Middle frontal gyrus (tissue), 1 donor: ENCODE data around the gene L3MBTL4.

Source experiments
- DNase-seq: peaks from one replicate; pipeline ENCODE4 v3.0.0-alpha.2; 2015; ENCODE audit warnings: low spot score; ENCODE audit errors: extremely low spot score

The L3MBTL4 gene

DNA sequence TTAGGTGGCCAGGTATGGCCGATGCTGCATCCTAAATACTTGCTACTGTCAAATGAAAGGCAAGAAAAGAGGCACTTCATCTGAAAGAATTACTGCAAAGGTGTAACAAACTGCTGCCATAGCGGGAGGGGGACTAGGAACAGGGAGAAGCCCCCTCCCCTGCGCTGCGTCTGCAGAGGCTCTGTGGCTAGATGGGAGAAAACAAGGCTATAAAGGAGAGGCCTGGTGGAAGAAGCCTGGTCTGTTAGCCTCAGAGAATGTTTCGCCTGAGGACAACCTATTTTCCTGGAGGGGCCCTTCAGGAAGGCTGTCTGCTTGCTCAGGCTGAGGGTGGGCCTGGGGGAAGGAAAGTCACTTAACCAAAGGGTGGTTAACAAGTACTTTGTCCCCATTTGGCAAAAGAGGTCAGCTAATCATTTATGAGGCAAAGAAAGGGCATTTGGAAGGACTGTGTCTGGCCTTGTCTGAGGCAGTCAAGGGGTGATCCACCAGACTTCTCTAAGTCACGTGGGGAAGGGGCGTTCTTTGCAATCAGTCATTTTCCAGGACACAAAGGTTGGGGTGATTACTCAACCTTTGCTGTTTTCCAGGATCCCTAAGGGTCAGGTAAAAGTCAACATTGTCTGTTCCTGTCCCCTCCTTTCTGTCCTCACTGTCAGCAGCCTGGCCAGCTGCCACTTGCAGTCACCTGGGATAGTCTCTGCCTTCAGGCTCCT, 416.4 kb downstream of the L3MBTL4 start:
- DNase-seq = no peak

DNA sequence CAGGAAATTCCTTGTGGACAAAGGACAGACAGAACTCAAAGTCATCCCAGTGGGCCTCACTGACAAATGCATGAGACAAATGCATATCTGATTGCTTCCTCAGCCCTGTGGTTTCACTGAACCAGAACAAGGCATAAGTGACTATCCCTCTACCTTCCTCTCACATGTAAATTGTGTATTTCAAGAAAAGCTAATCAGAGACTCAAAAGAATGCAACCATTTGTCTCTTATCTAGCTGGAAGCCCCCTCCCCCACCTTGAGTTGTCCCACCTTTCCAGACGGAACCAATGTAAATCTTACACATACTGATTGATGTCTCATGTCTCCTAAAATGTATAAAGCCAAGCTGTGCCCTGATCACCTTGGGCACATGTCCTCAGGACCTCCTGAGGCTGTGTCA, 417.4 kb downstream of the L3MBTL4 start:
- no peak for DNase-seq

DNA sequence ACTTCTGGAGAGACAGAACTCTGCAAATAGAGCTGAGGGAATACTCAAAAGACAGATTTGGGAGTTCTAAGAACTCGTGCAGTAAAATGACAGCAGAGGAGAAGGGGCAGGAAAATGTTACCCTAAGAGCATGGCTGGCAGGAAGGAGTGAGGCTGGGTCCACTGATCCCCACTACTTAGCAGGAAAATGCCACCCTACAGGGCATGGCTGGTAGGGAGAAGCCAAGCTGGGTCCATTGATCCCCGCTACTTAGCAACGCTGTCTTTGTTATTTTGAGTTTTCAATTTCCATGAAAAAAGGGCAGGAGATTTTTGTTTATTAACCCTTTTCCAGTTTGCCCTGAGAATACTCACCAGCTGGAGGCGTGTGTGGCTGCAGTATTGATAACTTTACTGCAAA, 419.1 kb downstream of the L3MBTL4 start:
- no peak for DNase-seq

DNA sequence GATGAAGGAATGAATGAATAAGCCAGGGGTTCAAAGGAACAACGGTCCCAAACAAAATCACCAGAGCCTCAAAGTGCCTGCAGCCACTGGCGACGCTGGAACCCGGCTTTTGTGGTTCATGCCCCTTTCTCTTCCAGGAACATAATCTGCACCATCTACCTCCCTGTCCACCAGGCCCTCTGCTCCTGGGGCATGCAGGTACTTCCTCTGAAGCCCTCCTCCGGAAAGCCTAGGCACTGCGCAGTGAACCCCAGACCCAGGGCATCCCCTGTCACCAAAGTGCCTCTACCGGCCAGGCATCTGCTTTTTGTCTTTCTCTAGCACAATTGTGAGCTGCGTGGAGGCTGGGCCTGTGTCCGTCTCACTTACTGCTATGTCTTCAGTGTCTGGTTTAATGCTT, 420.8 kb downstream of the L3MBTL4 start:
- no peak for DNase-seq

DNA sequence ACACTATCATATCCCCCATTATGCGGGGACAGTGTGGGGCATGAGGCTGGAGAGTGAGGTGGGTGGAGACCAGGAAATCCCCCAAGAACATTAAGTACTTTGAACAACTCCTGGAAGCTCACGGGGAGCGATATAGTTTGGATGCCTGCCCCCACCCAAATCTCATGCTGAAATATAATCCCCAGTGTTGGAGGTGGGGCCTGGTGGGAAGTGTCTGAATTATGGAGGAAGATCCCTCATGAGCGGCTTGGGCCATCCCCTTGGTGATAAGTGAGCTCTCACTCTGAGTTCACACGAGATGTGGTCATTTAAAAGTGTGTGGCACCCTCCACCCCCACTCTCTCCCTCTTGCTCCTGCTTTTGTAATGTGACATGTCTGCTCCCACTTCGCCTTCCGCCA, 422.3 kb downstream of the L3MBTL4 start:
- no peak for DNase-seq

DNA sequence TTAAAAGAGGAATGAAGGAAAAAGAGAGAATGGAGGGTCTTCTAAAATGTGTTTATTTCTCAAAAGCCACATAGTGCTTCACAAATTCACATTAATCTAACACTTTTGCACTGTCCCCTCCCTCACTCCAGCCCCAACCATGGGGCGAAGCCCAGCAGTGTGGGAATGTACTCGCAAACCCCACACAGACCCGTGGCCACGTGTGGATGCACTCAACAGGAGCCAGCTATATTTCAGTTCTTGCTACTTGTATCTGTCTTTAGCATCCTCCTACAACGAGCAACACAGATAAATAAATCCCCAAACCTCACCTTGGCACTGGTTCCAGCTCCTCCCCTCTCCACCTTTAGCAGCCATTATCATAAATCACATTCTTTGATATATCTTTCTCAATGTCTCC, 427.5 kb downstream of the L3MBTL4 start:
- no peak for DNase-seq

DNA sequence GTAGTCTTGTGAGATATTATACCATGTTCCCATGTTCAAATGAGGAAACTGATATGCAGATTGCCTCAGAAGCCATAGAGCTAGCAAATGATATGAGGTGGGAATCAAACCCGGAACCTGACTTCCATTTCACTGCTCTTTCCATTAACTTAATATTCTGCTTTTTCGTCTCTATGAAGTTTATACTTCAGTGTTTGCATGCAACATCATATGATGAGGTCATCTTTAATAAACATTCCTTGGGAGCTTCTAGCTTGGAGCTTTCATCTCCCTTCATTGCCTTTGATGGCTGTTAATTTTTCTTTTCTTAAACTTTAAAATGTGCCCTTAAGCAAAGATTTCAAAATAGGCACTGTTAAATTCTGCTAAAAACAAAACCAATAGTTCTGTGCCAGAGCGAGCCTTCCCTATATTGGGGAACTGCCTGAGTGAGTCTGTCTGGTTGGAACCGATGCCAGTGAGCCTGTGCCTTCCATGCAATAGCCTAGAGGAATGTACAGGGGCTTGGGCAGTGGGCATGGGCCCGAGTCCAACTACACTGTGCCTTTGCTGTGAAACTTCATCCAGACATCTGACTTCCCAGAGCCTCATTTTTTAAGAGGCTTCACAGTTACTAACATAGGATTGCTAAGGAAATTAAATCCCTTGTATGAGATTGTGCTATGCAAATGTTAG, 428.3 kb downstream of the L3MBTL4 start:
- DNase-seq = no peak

DNA sequence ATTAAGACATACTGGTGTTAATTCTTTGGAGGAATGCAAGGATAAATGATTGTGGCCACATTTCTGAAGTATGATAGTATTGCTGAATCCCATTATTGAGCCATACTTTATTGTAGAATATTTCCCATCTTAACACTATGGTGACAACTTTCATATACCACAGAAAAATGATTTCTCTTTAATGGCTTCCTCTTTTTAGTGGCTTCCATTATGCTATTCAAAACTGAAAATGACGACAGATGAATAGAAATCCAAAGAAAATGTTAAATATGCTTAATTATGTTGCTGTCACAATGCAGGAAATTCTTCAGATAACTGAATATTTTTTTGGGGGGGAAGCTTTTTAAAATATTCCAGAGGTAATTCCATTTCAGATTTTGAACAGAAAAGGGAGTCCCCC, 430.5 kb downstream of the L3MBTL4 start:
- no peak for DNase-seq

DNA sequence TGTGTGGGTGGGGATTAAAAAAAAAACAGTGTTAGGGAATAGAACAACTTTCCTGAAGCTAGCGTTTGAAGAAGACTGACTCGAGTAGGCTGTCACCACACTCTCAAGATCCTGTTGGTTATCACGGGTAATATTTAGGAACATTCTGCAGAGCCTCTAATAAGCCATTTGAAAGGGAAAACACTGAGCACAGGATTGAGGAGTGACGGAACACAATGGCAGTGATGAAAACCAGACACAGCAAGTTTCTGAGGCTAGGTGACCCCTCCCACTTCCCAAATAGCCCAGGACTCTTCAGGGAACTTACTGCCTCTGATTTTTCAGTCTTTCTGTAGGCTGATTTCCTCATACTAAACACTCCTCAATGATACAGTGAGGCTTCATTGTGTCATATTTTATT, 431.2 kb downstream of the L3MBTL4 start:
- no peak for DNase-seq

DNA sequence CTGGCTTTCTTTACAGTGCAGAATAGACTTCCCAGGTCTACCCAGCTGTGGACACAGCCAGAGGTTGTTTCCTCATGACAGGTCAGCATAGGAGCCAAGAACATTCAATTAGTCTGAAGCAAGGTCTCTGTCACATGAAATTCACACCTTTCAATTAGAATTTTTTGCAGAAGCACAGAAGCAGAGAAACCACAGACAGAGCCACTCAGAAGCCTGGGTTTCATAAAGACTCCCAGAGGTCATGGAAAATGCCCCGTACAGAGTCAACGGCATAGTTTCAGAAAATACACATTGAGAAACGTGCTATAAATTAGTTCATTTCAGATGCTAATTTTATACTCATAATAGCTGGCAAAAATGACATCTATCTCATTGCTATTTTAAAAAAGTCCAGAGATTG, 432.4 kb downstream of the L3MBTL4 start:
- DNase-seq = no peak

DNA sequence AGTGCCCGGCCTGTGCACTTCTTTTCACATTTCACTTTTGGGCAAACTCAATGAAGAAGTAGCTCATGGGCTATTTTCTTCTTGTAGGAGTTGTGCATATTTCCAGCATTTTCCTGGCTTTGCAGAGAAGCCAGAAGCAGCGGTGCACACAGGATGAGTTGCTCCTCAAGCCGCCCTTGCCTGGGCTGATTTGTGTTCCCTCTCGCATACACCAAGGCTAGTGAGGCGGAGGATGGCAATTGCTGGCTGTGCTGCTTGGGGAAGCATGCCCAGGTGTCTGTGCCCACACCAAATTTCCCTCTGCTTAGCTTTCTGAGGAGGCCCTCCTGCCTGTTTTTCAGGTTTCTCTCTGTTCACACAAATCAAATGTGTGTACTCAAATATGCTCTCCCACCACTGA, 434.0 kb downstream of the L3MBTL4 start:
- DNase-seq = no peak

DNA sequence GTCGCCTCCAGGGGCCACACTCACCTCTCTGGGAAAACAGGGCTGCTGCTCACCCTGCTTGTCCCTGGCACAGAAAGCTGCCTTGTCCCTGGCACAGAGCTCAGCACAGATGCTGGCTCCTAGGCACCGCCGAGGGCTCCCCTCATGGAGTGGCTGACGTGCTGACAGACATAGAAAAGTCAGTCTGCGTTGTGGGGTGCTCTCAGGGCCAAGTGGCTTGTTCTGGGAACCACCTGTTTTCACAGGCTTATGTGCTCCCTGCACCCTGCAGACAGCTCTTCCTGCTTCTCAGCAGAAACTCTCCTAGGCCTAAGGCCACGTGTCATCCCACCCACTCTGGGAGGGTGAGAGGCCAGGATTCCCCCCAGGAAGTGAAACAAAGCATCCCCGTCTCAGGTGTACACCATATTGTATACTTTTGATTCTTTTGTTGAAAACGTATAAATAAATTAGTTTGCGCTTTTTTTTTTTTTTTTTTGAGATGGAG, 434.7 kb downstream of the L3MBTL4 start:
- no peak for DNase-seq

DNA sequence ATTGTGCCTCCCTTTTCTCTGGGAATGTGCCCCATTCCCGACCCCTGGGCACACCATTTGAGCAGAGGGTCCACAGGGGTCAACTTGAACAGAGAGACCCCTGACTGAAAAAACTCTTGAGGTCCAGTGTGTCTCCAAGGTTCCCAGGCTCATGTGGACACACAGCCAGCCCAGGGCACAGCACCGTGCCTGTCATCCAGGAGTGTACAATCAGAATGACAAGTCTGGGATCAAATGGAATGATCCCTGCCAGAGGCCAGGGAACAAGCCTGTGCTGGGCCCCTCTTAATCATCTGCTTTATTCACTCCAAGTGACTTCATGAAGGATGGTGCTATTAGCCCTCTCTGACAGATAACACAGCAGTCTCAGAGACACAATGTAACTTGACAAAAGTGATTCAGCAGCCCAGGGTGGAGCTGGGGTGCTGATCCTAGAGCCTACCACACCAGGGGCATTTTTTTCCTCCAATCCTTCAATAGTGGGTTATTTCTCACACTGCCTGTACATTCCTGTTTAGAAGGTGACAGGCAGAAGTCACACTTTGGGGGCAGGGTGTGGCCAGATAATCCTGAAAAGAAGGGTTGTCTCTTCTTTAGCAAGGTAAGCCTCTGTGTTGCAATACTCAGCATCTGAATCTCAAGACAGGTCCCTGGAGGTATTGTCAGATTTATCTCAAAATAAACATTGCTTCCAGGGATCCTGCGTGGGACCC, 435.4 kb downstream of the L3MBTL4 start:
- DNase-seq = no peak

DNA sequence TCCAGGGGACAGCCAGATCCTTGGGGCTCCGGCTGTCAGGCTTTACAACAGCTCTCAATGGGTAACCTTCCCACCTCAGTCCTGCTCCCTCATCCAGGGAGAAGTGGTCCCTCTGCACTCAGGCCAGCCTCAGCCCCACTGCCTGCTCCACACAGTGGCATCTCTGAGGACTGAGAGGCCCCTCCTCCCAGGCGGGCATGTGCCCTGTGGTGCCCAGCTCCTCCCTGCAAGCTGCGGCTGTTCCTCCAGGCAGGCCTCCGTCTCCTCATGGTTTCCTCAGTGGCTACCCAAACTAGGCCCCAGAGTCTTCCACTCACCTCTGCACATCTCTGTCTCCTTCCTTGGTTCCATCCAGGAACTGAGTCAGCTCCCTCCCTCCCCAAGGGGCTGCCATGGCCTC, 437.7 kb downstream of the L3MBTL4 start:
- no peak for DNase-seq

DNA sequence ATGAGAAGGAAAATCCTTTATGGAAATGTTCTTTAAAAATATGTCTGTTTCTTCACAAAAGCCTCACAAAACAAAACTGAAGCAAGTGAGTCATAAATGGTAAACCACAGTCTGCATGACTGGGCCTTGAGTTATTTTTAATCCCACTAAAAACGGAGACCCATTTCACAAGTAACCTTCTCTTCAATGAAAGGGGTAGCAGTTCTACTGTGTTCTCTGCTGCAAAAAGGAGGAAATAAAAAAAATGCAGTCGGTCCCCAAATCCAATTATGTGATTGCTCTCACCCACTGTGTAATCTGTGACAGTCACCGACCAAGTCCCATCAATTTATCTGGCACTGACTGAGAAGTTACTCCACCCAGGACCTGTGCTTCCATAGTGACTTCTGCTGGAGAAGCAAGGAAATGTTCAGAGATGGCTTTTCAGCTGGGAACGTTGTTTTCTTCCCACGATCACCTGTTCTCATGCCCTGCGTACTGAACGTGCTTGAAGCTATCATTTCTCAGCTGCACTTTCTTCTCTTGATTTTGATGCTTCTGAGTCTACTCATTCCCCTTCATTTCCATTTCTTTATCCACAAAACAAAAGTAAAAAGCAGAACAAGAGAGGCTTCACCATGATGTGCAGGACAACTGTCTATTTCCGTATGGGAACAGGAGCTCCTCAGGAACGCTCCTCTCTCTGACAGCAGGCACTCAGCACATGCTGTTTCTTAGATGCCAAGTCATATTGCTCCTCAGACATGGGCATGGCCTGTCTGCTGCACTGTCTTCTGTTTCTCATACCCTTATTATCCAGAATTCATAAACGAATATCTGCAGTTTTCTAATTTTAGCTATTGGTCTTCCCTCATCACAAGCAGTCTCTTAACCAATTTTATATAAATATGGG, 439.4 kb downstream of the L3MBTL4 start:
- no peak for DNase-seq

DNA sequence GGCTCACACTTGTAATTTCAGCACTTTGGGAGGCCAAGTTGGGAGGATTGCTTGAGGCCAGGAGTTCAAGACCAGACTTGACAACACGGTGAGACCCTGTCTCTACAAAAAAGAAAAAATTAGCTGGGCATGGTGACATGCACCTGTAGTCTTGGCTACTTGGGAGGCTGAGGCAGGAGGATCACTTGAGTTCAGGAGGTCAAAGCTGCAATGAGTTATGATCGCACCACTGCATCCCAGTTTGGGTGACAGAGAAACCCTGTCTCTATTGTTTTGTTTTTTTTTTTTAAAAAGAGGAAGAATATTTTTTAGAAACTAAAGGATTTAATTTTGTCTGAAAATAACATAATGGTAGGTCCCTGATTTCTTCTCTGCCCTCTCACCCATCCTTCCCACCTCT, 440.0 kb downstream of the L3MBTL4 start:
- DNase-seq = no peak

DNA sequence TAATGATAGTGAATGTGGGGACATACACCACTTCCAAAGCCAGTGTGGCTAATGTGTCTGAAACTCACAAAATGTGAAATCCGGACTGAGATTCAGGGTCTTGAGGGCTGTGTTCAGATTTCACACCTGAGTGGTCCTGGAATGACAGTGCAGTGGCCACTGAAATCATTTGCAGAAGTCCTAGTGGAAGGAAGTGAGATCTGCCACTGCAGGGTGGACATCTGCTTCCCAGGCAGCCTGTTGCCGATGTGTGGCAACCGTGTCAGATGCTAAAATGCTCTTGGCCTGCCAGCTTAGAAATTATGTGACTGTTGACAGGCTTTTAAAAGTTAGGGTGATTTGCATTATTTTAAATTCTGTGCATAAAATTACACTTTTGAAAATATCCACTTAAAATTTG, 441.6 kb downstream of the L3MBTL4 start:
- no peak for DNase-seq

DNA sequence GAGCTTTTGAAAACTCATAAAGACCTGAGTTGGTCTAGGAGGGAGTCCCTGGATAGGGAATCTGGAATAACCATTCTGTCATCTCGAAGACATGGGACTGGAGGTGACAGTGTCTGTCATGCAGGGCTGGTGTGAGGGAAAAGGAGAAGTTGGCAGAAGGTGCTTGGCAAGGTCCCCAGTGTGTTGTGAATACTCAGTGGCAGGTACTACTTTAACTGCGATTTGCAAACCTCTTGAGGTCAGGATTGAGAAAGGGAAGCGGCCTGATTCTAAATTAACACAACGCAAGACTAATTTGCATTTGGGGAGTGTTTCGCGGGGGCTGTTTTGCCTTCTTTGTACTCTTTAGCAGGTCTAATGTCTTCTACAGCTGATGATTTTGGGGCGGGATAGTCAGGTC, 442.4 kb downstream of the L3MBTL4 start:
- DNase-seq = no peak

DNA sequence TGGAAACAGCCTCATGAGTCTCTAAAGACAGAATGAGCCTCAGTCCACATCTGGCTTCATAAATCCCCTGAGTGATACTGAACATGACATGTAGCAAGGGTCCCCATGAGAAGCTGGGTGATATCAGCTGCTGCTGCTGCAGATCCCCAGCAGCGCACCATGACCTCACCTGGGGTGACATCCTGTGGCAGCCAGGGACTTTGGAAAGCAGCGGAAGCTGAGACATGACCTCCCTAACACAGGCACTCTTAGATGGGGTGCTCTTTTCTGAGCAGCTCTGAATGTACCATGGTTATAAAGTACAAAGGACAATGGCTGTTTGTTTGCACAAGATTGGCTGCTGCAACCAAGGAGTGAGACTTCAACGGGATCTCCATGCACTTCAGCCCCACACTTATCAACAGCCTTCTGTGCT, 444.7 kb downstream of the L3MBTL4 start:
- DNase-seq = no peak

DNA sequence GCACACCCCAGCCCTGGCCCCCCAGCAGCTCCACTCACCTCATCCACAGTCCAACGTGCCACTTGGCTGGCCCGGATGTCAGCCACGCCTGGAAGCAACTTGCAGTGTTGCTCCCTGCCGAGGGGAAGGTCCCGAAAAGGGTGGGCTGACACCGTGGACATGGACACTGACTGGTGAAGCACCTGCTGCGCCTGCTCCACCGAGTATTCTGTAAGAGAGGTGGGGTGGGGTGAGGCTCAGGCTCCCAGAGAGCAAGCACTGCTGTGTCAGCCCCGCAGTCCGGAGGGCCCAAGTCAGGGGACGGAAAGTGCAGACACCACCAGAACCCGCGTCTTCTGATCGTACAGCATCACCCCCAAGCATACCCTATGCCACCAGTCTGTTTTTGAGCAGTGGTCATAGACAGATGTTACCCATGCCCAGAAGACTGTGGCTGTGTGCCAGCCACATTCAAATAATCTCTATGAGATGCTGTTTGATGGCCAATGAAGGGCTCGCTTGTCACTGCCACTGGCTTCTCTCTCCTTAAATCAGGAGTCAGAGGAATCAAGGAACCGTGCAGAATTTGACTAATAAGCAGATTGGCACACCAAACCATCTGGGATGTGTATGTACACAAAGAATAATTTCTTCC, 445.2 kb downstream of the L3MBTL4 start:
- no peak for DNase-seq

DNA sequence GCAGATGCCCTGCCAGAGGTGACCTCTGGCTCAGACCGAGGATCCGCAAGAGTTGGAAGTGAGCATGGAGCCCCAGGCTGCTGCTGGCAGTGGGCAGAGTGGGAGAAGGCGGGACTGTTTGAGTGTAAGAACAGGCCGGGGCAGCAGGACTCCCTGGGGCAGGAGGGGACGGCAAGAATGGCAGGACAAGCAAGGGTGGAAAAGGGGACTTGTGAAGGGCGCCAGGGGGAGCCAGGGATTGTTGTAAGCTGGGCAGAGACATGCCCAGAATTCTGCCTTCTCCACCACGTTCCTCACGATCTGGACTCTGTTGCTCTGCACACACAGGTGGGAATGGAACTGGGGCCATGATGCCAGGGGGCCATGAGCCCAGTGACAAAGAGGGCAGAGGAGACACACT, 447.0 kb downstream of the L3MBTL4 start:
- DNase-seq = no peak
